Transverse colon (tissue), 4 donors: ENCODE results near the gene DNAH8. TPM values are rescaled to one million over a fixed set of nuclear protein-coding genes. Genes with fewer than 3 reads are reported as not detected.
"Not testable (repeated sequence)": the region's sequence is repeated elsewhere in the genome, so short reads cannot be mapped to it uniquely, and the experiment has no call there.

Experiments
- DNase-seq: peaks from one replicate; pipeline ENCODE4 v3.0.0-alpha.2; 2019
- H3K27ac ChIP-seq, 4 donors: fragments of 200-600 bp; sonication (generic); 2 replicates each; pipeline ENCODE4 v1.5.1; 2016 to 2018; ENCODE audit warnings: inconsistent platforms in 4 of 4
- H3K27me3 ChIP-seq: fragments of 200-600 bp; sonication (generic); 2 replicates; pipeline ENCODE4 v1.5.1; 2017; ENCODE audit warnings: inconsistent platforms
- H3K36me3 ChIP-seq, 4 donors: fragments of 200-600 bp; sonication (generic); 2 replicates each; pipeline ENCODE4 v1.5.1; 2017 to 2019; ENCODE audit warnings: inconsistent platforms in 4 of 4
- H3K4me1 ChIP-seq, 4 donors: fragments of 200-600 bp; sonication (generic); 2 replicates each; pipeline ENCODE4 v1.5.1; 2017 to 2020; ENCODE audit warnings: inconsistent platforms in 4 of 4
- H3K4me3 ChIP-seq, 4 donors: fragments of 200-600 bp; sonication (generic); 1 replicate in 1 of 4; 2 replicates in 3 of 4; pipeline versions ENCODE4 v1.5.1 to v1.6.1; 2017 to 2019; ENCODE audit warnings: inconsistent platforms in 4 of 4
- H3K9me3 ChIP-seq, 2 donors: fragments of 200-600 bp; sonication (generic); 2 replicates each; pipeline ENCODE4 v1.5.1; 2017 to 2019; ENCODE audit warnings: inconsistent platforms in 2 of 2
- CTCF ChIP-seq, 5 experiments: fragments of 200-600 bp in 3 of 5; fragments of 450-650 bp in 2 of 5; sonication (generic) in 3 of 5; IDR thresholded peaks; 1 replicate in 2 of 5; 2 replicates in 3 of 5; pipeline ENCODE4 v1.5.1; 2016 to 2017; ENCODE audit warnings: antibody characterized with exemption in 5 of 5, inconsistent platforms in 3 of 5, mild to moderate bottlenecking in 2 of 5, moderate library complexity in 1 of 5
- EP300 ChIP-seq: sonication (generic); formaldehyde crosslinking; IDR thresholded peaks from one replicate; pipeline ENCODE4 v1.6.1; 2017; ENCODE audit warnings: antibody characterized with exemption, low read depth
- POLR2A ChIP-seq: fragments of 450-650 bp; IDR thresholded peaks from one replicate; pipeline ENCODE4 v1.6.1; 2016; ENCODE audit warnings: antibody characterized with exemption, mild to moderate bottlenecking, moderate library complexity
- POLR2AphosphoS5 ChIP-seq, 3 donors: sonication (generic); formaldehyde crosslinking; IDR thresholded peaks; one replicate each; pipeline ENCODE4 v1.6.1; 2016; ENCODE audit warnings: antibody characterized with exemption in 3 of 3
- WGBS, 2 donors: methylation state at CpG; one replicate each; pipeline ENCODE4 v1.1.5; 2018; ENCODE audit warnings: low coverage in 1 of 2; 5-methylcytosine and 5-hydroxymethylcytosine counted together
- in situ Hi-C, 4 donors: fragments of 200-750 bp; cut with MboI; loops; one replicate each; pipeline versions ENCODE4 v1.15.0 to v1.15.1; 2017; ENCODE audit warnings: low sequenced_read_pairs in 3 of 4, low pct_ligation_motif_present in 1 of 4, low pct_unique_long_range_greater_than_20kb in 1 of 4
- intact Hi-C: fragments of 100-400 bp; cut with DNase I; formaldehyde crosslinking; loops from one replicate; pipeline ENCODE4 v1.15.1; 2023; ENCODE audit warnings: low total_unique reads
- total RNA-seq, 4 donors: library from RNA; depleted of rRNA; stranded (reverse); fragments of >200 nt; gene quantifications; one replicate each; pipeline ENCODE4 v1.1.0, GENCODE V29; 2016

Gene DNAH8
- total RNA-seq, 4 donors from 2014 or later: 0.16 TPM; not detected in 3

- Histone ChIP-seq H3K27me3 (peaks cover 9% of the 10 kb centered on the region), H3K9me3 (no peaks in the 10 kb centered on the region), H3K36me3 (no peaks in the 10 kb centered on the region), H3K4me1 (no peaks in the 10 kb centered on the region), H3K27ac (no peak overlapping the region), H3K4me3 (no peak overlapping the region)
- DNase-seq: no peak
- in situ Hi-C loops (no loop called here), intact Hi-C loops (no loop called here)
- TF ChIP-seq POLR2A (no peak), POLR2AphosphoS5 (IDR thresholded peaks at IDR 0.05) (no peak), CTCF (IDR thresholded peaks at IDR 0.05) (no peak), EP300 (no peak)
- WGBS, 2 donors: 32 to 55% methylated on average over 2 of the region's 2 CpGs
Measured at GRCh38 chr6:38789256-38789655, 74.1 kb downstream of the DNAH8 start.

- TF ChIP-seq POLR2AphosphoS5 (IDR thresholded peaks at IDR 0.05) (no peak), EP300 (no peak), CTCF (IDR thresholded peaks at IDR 0.05) (no peak), POLR2A (no peak)
- no peak overlapping the region for H3K27ac ChIP-seq
- intact Hi-C loops: no loop called here
- no peak for DNase-seq
- no peaks in the 10 kb centered on the region for H3K9me3 ChIP-seq
- in situ Hi-C loops: no loop called here
- H3K27me3 ChIP-seq: peaks cover 8% of the 10 kb centered on the region
- no peaks in the 10 kb centered on the region for H3K36me3 ChIP-seq
- no peak overlapping the region for H3K4me3 ChIP-seq
- no peaks in the 10 kb centered on the region for H3K4me1 ChIP-seq
- whole genome bisulfite sequencing, 2 donors: 77 to 100% methylated on average over 1 to 2 of the region's 2 CpGs
Measured at GRCh38 chr6:38792356-38792755, 77.2 kb downstream of the DNAH8 start.

GRCh38 chr6:38794682-38795081 lies 79.6 kb downstream of the DNAH8 start:
- Histone ChIP-seq H3K9me3 (no peaks in the 10 kb centered on the region), H3K36me3 (no peaks in the 10 kb centered on the region), H3K4me1 (no peaks in the 10 kb centered on the region), H3K4me3 (no peak overlapping the region), H3K27me3 (peaks cover 5% of the 10 kb centered on the region), H3K27ac (no peak overlapping the region)
- intact Hi-C loops (no loop called here), in situ Hi-C loops (no loop called here)
- 19 to 77% methylated on average over 2 to 3 of the region's 3 CpGs for WGBS, 2 donors
- no peak for DNase-seq
- TF ChIP-seq POLR2AphosphoS5 (IDR thresholded peaks at IDR 0.05): no peak
- TF ChIP-seq CTCF (IDR thresholded peaks at IDR 0.05): no peak
- TF ChIP-seq EP300: no peak
- no peak for TF ChIP-seq POLR2A

- Histone ChIP-seq H3K9me3 (no peaks in the 10 kb centered on the region), H3K4me1 (no peaks in the 10 kb centered on the region), H3K27me3 (peaks cover 12% of the 10 kb centered on the region), H3K27ac (peak overlapping the region in 2 of 4 donors; percentile 16 to 37), H3K36me3 (no peaks in the 10 kb centered on the region), H3K4me3 (no peak overlapping the region)
- intact Hi-C loops (no loop called here), in situ Hi-C loops (no loop called here)
- TF ChIP-seq POLR2AphosphoS5 (IDR thresholded peaks at IDR 0.05) (no peak), CTCF (IDR thresholded peaks at IDR 0.05) (no peak), POLR2A (no peak), EP300 (no peak)
- 66% methylated on average over 3 of the region's 3 CpGs; no CpG with 5 or more reads in 1 of the 2 donors for WGBS, 2 donors
- DNase-seq: no peak
Measured at GRCh38 chr6:38796006-38796405, 80.9 kb downstream of the DNAH8 start.

GRCh38 chr6:38796437-38796836 lies 81.3 kb downstream of the DNAH8 start:
- H3K4me3 ChIP-seq, DNase-seq, H3K36me3 ChIP-seq, intact Hi-C loops, in situ Hi-C loops, H3K4me1 ChIP-seq, H3K9me3 ChIP-seq: not testable (repeated sequence)
- Histone ChIP-seq H3K27ac (peak overlapping the region in 1 of 4 donors; percentile 50), H3K27me3 (peaks cover 14% of the 10 kb centered on the region)
- WGBS, 2 donors: 47 to 70% methylated on average over 9 of the region's 9 CpGs
